Measurements from ENCODE around the gene KCNQ1. TPM values are rescaled to one million over a fixed set of nuclear protein-coding genes. Genes with fewer than 3 reads are reported as not detected.

Gene KCNQ1
- total RNA-seq, 1 experiment from 2014 or later: 10.7 TPM

GRCh38 chr11:2518111-2518982 lies 73.5 kb downstream of the KCNQ1 start:
- RAD21 ChIA-PET (ENCODE audit: low non-redundant PET in 1 of 2, low total read pairs in 2 of 2, uncharacterized antibody in 2 of 2, unreplicated experiment in 2 of 2): no interaction called here
- no peak overlapping the region for H3K27ac ChIP-seq (ENCODE audit: low read depth, low read length)
- H3K9ac ChIP-seq (ENCODE audit: low read length): no peak overlapping the region
- H3K79me2 ChIP-seq (ENCODE audit: insufficient read depth, low read length): no peaks in the 10 kb centered on the region
- intact Hi-C loops (cut with micrococcal nuclease): no loop called here
- no peaks in the 10 kb centered on the region for H4K20me1 ChIP-seq (ENCODE audit: insufficient read depth)
- no peaks in the 10 kb centered on the region for H3K9me3 ChIP-seq (ENCODE audit: control insufficient read depth in 1 of 2, insufficient read depth in 1 of 2, low read depth in 1 of 2, low read length in 2 of 2)
- H3K4me3 ChIP-seq (replicated peaks in 1 of 2; ENCODE audit: low read depth in 1 of 2, low read length in 2 of 2): no peak overlapping the region
- no TSS peak for BruUV-seq (replicated peaks)
- H3K27me3 ChIP-seq (ENCODE audit: insufficient read depth, low read length): no peaks in the 10 kb centered on the region
- no peak overlapping the region for H3K4me2 ChIP-seq (ENCODE audit: low read length)
- CTCF ChIA-PET: no interaction called here
- TF ChIP-seq MAX (IDR thresholded peaks at IDR 0.05) (no peak), POLR2AphosphoS5 (IDR thresholded peaks at IDR 0.05; ENCODE audit: low read depth, low read length) (no peak), ZBTB33 (IDR thresholded peaks at IDR 0.05; ENCODE audit: extremely low read depth, insufficient replicate concordance, low read length) (no peak), EGR1 (IDR thresholded peaks at IDR 0.05; ENCODE audit: low read depth) (no peak)
- H3K9me2 ChIP-seq (ENCODE audit: insufficient read depth): no peaks in the 10 kb centered on the region
- no peak overlapping the region for H2AFZ ChIP-seq (ENCODE audit: low read depth, low read length, poor library complexity, severe bottlenecking)
- ATAC-seq (no peak), DNase-seq (ENCODE audit: low read depth, low spot score) (no peak)
- POLR2A ChIA-PET: no interaction called here
- no peaks in the 10 kb centered on the region for H3K4me1 ChIP-seq (ENCODE audit: control insufficient read depth in 1 of 2, insufficient read depth in 2 of 2, low read length in 2 of 2)
- H3K36me3 ChIP-seq (ENCODE audit: control insufficient read depth in 1 of 2, insufficient read depth in 2 of 2, low read length in 2 of 2): no peaks in the 10 kb centered on the region

GRCh38 chr11:2518983-2519340 lies 74.2 kb downstream of the KCNQ1 start:
- Histone ChIP-seq H3K4me2 (ENCODE audit: low read length) (no peak overlapping the region), H3K27ac (ENCODE audit: low read depth, low read length) (no peak overlapping the region), H2AFZ (ENCODE audit: low read depth, low read length, poor library complexity, severe bottlenecking) (no peak overlapping the region), H3K36me3 (ENCODE audit: control insufficient read depth in 1 of 2, insufficient read depth in 2 of 2, low read length in 2 of 2) (no peaks in the 10 kb centered on the region), H3K9me3 (ENCODE audit: control insufficient read depth in 1 of 2, insufficient read depth in 1 of 2, low read depth in 1 of 2, low read length in 2 of 2) (no peaks in the 10 kb centered on the region), H3K4me1 (ENCODE audit: control insufficient read depth in 1 of 2, insufficient read depth in 2 of 2, low read length in 2 of 2) (no peaks in the 10 kb centered on the region), H3K9me2 (ENCODE audit: insufficient read depth) (no peaks in the 10 kb centered on the region), H4K20me1 (ENCODE audit: insufficient read depth) (no peaks in the 10 kb centered on the region), H3K79me2 (ENCODE audit: insufficient read depth, low read length) (no peaks in the 10 kb centered on the region), H3K4me3 (replicated peaks in 1 of 2; ENCODE audit: low read depth in 1 of 2, low read length in 2 of 2) (no peak overlapping the region), H3K9ac (ENCODE audit: low read length) (no peak overlapping the region), H3K27me3 (ENCODE audit: insufficient read depth, low read length) (no peaks in the 10 kb centered on the region)
- intact Hi-C loops (cut with micrococcal nuclease): no loop called here
- ChIA-PET POLR2A (no interaction called here), CTCF (no interaction called here), RAD21 (ENCODE audit: low non-redundant PET in 1 of 2, low total read pairs in 2 of 2, uncharacterized antibody in 2 of 2, unreplicated experiment in 2 of 2) (no interaction called here)
- ATAC-seq: no peak
- BruUV-seq (replicated peaks): no TSS peak
- no peak for DNase-seq (ENCODE audit: low read depth, low spot score)
- TF ChIP-seq ELF1 (IDR thresholded peaks at IDR 0.05; ENCODE audit: borderline replicate concordance, low read depth) (no peak), EGR1 (IDR thresholded peaks at IDR 0.05; ENCODE audit: low read depth) (no peak), YY1 (IDR thresholded peaks at IDR 0.05; ENCODE audit: extremely low read depth, insufficient replicate concordance, low read depth, low read length) (no peak), SP1 (IDR thresholded peaks at IDR 0.05; ENCODE audit: low read depth) (no peak), ZNF274 (IDR thresholded peaks at IDR 0.05; ENCODE audit: low read depth, low read length) (no peak), JUND (IDR thresholded peaks at IDR 0.05) (no peak), ZFX (IDR thresholded peaks at IDR 0.05) (no peak), SIN3A (IDR thresholded peaks at IDR 0.05; ENCODE audit: low read depth) (no peak), FOSL1 (IDR thresholded peaks at IDR 0.05; ENCODE audit: low read depth) (no peak), TCF7L2 (IDR thresholded peaks at IDR 0.05; ENCODE audit: borderline replicate concordance, extremely low read depth, insufficient read depth, insufficient read length) (no peak), CBX3 (IDR thresholded peaks at IDR 0.05; ENCODE audit: low read depth) (no peak), MAX (IDR thresholded peaks at IDR 0.05) (no peak), EZH2 (IDR thresholded peaks at IDR 0.05) (no peak), EZH2phosphoT487 (IDR thresholded peaks at IDR 0.05; ENCODE audit: borderline replicate concordance) (no peak), CEBPB (IDR thresholded peaks at IDR 0.05; ENCODE audit: low read depth) (no peak)
